Trophoblast cell (in vitro differentiated cells and primary cell): ENCODE measurements around the gene CRAT.

Experiments used
- DNase-seq, 2 donors: peaks; one replicate each; pipeline ENCODE4 v3.0.0-alpha.2; 2016
- H2AFZ ChIP-seq: 2 replicates; pipeline ENCODE4 v1.6.1; 2013; ENCODE audit warnings: low read length, moderate library complexity, mild to moderate bottlenecking; ENCODE audit not compliant: insufficient read depth, poor library complexity
- H2AK5ac ChIP-seq: 2 replicates; pipeline ENCODE4 v1.6.1; 2013; ENCODE audit warnings: mild to moderate bottlenecking, low read length
- H2BK120ac ChIP-seq: 2 replicates; pipeline ENCODE4 v1.6.1; 2013; ENCODE audit warnings: low read length, mild to moderate bottlenecking, moderate library complexity; ENCODE audit not compliant: insufficient read depth, poor library complexity
- H2BK12ac ChIP-seq: 2 replicates; pipeline ENCODE4 v1.6.1; 2013; ENCODE audit warnings: mild to moderate bottlenecking, low read length, moderate library complexity
- H2BK5ac ChIP-seq: 2 replicates; pipeline ENCODE4 v1.6.1; 2013; ENCODE audit warnings: low read length, low read depth, moderate library complexity, mild to moderate bottlenecking; ENCODE audit not compliant: poor library complexity
- H3K14ac ChIP-seq: 2 replicates; pipeline ENCODE4 v1.6.1; 2013; ENCODE audit warnings: mild to moderate bottlenecking, low read length
- H3K18ac ChIP-seq: 2 replicates; pipeline ENCODE4 v1.6.1; 2013; ENCODE audit warnings: mild to moderate bottlenecking, low read length
- H3K23ac ChIP-seq: 2 replicates; pipeline ENCODE4 v1.6.1; 2013; ENCODE audit warnings: low read length
- H3K27ac ChIP-seq: 2 replicates; pipeline ENCODE4 v1.5.1; 2013; ENCODE audit warnings: low read depth, mild to moderate bottlenecking, inconsistent platforms, low read length, moderate library complexity
- H3K27me3 ChIP-seq: 2 replicates; pipeline ENCODE4 v1.6.1; 2013; ENCODE audit warnings: inconsistent platforms, mild to moderate bottlenecking, low read length, moderate library complexity; ENCODE audit not compliant: insufficient read depth
- H3K36me3 ChIP-seq, 2 experiments: 1 replicate in 1 of 2; 2 replicates in 1 of 2; pipeline ENCODE4 v1.6.1; 2013; ENCODE audit warnings: low read length in 2 of 2, mild to moderate bottlenecking in 2 of 2, moderate library complexity in 1 of 2; ENCODE audit not compliant: insufficient read depth in 2 of 2, control insufficient read depth in 1 of 2
- H3K4ac ChIP-seq: 2 replicates; pipeline ENCODE4 v1.6.1; 2013; ENCODE audit warnings: low read depth, mild to moderate bottlenecking, low read length, moderate library complexity
- H3K4me1 ChIP-seq, 2 experiments: 1 replicate in 1 of 2; 2 replicates in 1 of 2; pipeline ENCODE4 v1.6.1; 2013; ENCODE audit warnings: low read length in 2 of 2, mild to moderate bottlenecking in 2 of 2, moderate library complexity in 1 of 2; ENCODE audit not compliant: insufficient read depth in 2 of 2, control insufficient read depth in 1 of 2
- H3K4me2 ChIP-seq: 2 replicates; pipeline ENCODE4 v1.6.1; 2013; ENCODE audit warnings: inconsistent platforms, mild to moderate bottlenecking, low read length, moderate library complexity
- H3K4me3 ChIP-seq: 2 replicates; pipeline ENCODE4 v1.5.1; 2013; ENCODE audit warnings: mild to moderate bottlenecking, low read depth, low read length, inconsistent platforms
- H3K79me1 ChIP-seq: one replicate; pipeline ENCODE4 v1.6.1; 2013; ENCODE audit warnings: low read length
- H3K79me2 ChIP-seq: 2 replicates; pipeline ENCODE4 v1.6.1; 2013; ENCODE audit warnings: low read length, mild to moderate bottlenecking; ENCODE audit not compliant: control insufficient read depth, insufficient read depth, poor library complexity
- H3K9ac ChIP-seq: 2 replicates; pipeline ENCODE4 v1.6.1; 2013; ENCODE audit warnings: mild to moderate bottlenecking, low read length
- H3K9me3 ChIP-seq: 2 replicates; pipeline ENCODE4 v1.6.1; 2013; ENCODE audit warnings: low read depth, mild to moderate bottlenecking, control low read depth, inconsistent platforms, low read length; ENCODE audit not compliant: insufficient read depth
- H4K12ac ChIP-seq: 2 replicates; pipeline ENCODE4 v1.6.1; 2013; ENCODE audit warnings: low read depth, mild to moderate bottlenecking, low read length, moderate library complexity
- H4K8ac ChIP-seq: 2 replicates; pipeline ENCODE4 v1.6.1; 2013; ENCODE audit warnings: low read depth, mild to moderate bottlenecking, low read length, moderate library complexity
- H4K91ac ChIP-seq: one replicate; pipeline ENCODE4 v1.6.1; 2013; ENCODE audit warnings: low read depth, mild to moderate bottlenecking, low read length, moderate library complexity
- WGBS: extraction: QIAGEN DNeasy Blood & Tissue Kit; methylation state at CpG from one replicate; pipeline ENCODE4 v1.1.7; 2013; ENCODE audit warnings: missing lambda C conversion rate; ENCODE audit not compliant: insufficient read length, insufficient coverage; ENCODE audit errors: extremely low coverage; 5-methylcytosine and 5-hydroxymethylcytosine counted together

The CRAT gene

DNA sequence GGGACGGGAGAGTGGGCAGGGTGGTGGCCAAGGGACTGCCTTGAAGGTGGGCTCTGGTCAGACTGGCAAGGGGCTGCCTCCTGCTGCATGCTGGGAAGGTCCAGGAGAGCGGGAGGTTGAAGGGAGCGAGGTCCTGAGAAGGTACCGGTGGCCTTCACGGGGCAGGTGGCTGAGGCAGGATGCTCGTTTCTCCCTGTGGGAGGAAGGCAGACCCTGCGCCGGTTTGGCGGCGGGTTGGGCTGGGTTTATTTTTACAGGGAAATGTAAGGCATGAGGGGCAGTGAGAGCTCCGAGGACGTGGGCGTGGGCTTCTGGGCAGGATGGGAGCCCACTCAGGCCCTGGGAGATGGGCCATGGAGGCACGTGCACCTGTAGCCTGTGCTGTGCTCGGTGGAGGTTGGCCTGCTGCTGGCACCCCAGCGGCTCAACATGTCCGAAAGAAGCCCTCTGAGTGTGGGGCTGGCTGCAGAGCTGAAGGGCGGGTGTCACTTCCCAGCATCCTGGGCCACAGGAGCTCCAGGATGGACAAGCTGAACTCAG lies 40.1 kb upstream of the CRAT start:
- no CpG with 5 or more reads among the region's 18 CpGs for WGBS
- Histone ChIP-seq H3K9me3 (no peaks in the 10 kb centered on the region), H4K12ac (no peak overlapping the region), H2BK120ac (no peak overlapping the region), H3K4me2 (no peak overlapping the region), H2BK5ac (no peak overlapping the region), H4K91ac (no peak overlapping the region), H3K4me3 (no peak overlapping the region), H3K27me3 (no peaks in the 10 kb centered on the region), H3K4me1 (peaks cover 18 to 27% of the 10 kb centered on the region in 2 experiments), H4K8ac (no peak overlapping the region), H3K18ac (peak overlapping the region; percentile 12), H3K79me1 (peaks cover 20% of the 10 kb centered on the region), H3K23ac (no peak overlapping the region), H3K27ac (no peak overlapping the region), H2AK5ac (no peak overlapping the region), H3K36me3 (peaks cover 61 to 64% of the 10 kb centered on the region in 2 experiments), H2BK12ac (no peak overlapping the region), H3K4ac (no peak overlapping the region), H3K79me2 (peaks cover 11% of the 10 kb centered on the region), H3K14ac (no peak overlapping the region), H3K9ac (no peak overlapping the region), H2AFZ (no peak overlapping the region)
- DNase-seq, result no peak

DNA sequence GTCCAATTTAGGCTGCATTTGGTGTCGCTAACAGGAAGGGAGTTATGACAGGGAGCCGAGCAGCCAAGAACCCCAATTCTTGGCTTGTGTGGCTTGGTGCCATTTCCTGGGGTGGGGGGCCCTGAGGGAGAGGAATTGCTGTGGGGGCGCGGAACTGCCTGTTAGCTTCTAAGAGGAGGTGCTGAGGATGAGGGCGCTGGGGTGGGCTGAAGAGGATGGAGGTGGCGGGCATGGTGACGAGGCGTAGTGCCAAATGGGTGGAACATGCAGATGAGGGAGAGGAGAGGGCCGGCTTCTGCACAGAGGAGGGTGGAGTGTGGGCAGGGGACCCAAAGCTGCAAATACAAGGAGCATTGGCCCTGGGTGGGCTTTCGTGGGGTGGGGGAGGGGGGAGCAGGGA lies 39.5 kb upstream of the CRAT start:
- Histone ChIP-seq H3K79me1 (peaks cover 26% of the 10 kb centered on the region), H2BK5ac (no peak overlapping the region), H3K4me1 (peaks cover 24 to 33% of the 10 kb centered on the region in 2 experiments), H3K23ac (no peak overlapping the region), H2AFZ (no peak overlapping the region), H2BK12ac (no peak overlapping the region), H3K18ac (peak overlapping the region; percentile 31), H3K14ac (no peak overlapping the region), H2BK120ac (no peak overlapping the region), H3K36me3 (peaks cover 57 to 59% of the 10 kb centered on the region in 2 experiments), H3K9ac (no peak overlapping the region), H2AK5ac (no peak overlapping the region), H3K4me2 (no peak overlapping the region), H3K27me3 (no peaks in the 10 kb centered on the region), H3K4ac (no peak overlapping the region), H4K91ac (no peak overlapping the region), H3K27ac (no peak overlapping the region), H4K8ac (no peak overlapping the region), H3K4me3 (no peak overlapping the region), H3K79me2 (peaks cover 15% of the 10 kb centered on the region), H3K9me3 (no peaks in the 10 kb centered on the region), H4K12ac (no peak overlapping the region)
- no CpG with 5 or more reads among the region's 10 CpGs for WGBS
- no peak for DNase-seq

DNA sequence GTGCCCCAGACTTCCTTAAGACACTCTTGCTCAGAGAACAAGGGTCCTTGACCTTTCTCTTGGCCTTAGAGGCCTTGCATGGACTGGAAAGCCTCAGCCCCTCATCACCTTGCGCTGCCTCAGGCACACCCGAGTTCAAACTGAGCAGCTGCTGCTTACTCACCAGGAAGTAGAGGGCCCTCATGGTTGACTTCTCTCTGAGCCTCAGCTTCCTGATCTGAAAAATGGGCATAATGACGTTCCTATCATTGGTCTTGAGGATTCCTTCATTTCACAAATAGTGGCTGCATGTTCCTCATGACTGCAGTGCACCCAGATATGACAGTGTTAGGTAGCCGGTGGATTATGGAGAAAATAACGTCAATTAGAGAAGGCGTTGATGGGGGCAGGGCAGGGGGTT lies 38.8 kb upstream of the CRAT start:
- peaks cover 15% of the 10 kb centered on the region for H3K79me2 ChIP-seq
- H3K36me3 ChIP-seq, result peaks cover 50 to 52% of the 10 kb centered on the region in 2 experiments
- no peaks in the 10 kb centered on the region for H3K27me3 ChIP-seq
- no peak overlapping the region for H3K27ac ChIP-seq
- no peak overlapping the region for H2BK5ac ChIP-seq
- no CpG with 5 or more reads among the region's 6 CpGs for WGBS
- H3K4me2 ChIP-seq, result no peak overlapping the region
- DNase-seq, result no peak
- H3K23ac ChIP-seq, result no peak overlapping the region
- peaks cover 29% of the 10 kb centered on the region for H3K79me1 ChIP-seq
- no peaks in the 10 kb centered on the region for H3K9me3 ChIP-seq
- H3K18ac ChIP-seq, result peak overlapping the region; percentile 17
- H3K9ac ChIP-seq, result no peak overlapping the region
- no peak overlapping the region for H4K12ac ChIP-seq
- H2AK5ac ChIP-seq, result no peak overlapping the region
- H3K14ac ChIP-seq, result no peak overlapping the region
- no peak overlapping the region for H2BK120ac ChIP-seq
- H3K4ac ChIP-seq, result no peak overlapping the region
- no peak overlapping the region for H4K91ac ChIP-seq
- H2AFZ ChIP-seq, result no peak overlapping the region
- H4K8ac ChIP-seq, result no peak overlapping the region
- no peak overlapping the region for H2BK12ac ChIP-seq
- no peak overlapping the region for H3K4me3 ChIP-seq
- H3K4me1 ChIP-seq, result peaks cover 25 to 36% of the 10 kb centered on the region in 2 experiments

DNA sequence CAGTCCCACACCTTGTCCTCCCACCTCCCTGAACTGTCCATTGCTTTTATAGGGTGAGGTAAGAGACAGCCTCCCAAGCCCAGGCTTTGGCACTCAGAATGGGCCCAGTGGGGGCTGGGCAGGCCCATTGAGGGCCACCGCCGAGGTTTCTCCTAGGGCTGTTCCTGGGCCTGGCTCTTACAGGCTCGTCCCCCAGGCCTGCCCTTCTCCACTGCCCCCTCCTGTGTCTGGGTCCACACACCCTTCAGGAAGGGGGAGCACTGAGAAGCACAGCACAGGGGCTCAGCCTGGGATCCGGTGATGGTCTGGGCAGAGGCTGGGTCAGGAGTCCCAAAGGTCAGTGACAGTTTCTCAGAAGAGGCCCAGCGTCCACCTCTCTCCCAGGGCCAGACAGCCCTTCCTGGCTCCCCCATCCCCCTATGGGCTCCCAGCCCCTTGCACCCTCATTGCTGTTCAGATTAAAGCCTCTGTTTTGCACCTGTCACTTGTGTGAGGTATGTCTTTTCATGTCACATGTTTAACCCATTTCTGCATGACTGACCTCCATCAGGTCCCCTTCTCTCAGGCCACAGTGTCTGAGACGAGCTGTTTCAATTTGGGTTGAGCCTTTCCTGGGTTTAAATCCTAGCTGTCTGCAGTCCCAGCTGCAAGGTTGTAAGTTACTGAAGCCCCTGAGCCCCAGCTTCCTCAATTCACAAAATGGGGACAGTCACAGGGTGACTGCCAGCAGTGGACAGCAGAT lies 38.0 kb upstream of the CRAT start:
- Histone ChIP-seq H2AFZ (no peak overlapping the region), H3K27me3 (no peaks in the 10 kb centered on the region), H3K9me3 (no peaks in the 10 kb centered on the region), H3K79me2 (peaks cover 15% of the 10 kb centered on the region), H4K12ac (no peak overlapping the region), H3K79me1 (peaks cover 36% of the 10 kb centered on the region), H3K4ac (no peak overlapping the region), H3K36me3 (peaks cover 53 to 54% of the 10 kb centered on the region in 2 experiments), H3K4me2 (no peak overlapping the region), H4K91ac (peak overlapping the region; percentile 45), H2BK5ac (no peak overlapping the region), H3K14ac (no peak overlapping the region), H2BK120ac (no peak overlapping the region), H4K8ac (no peak overlapping the region), H3K4me3 (no peak overlapping the region), H3K4me1 (peaks cover 30 to 42% of the 10 kb centered on the region in 2 experiments), H2AK5ac (no peak overlapping the region), H3K18ac (no peak overlapping the region), H3K23ac (no peak overlapping the region), H2BK12ac (no peak overlapping the region), H3K27ac (no peak overlapping the region), H3K9ac (no peak overlapping the region)
- DNase-seq, result no peak
- no CpG with 5 or more reads among the region's 6 CpGs for WGBS
